Tracheal epithelial cell (primary cell): Measurements from ENCODE around the gene CGREF1. TPM values are rescaled to one million over a fixed set of nuclear protein-coding genes. Genes with fewer than 3 reads are reported as not detected.

Experiments used
- total RNA-seq: library from RNA; depleted of rRNA; stranded (reverse); fragments of >200 nt; gene quantifications from 2 replicates; pipeline ENCODE4 v1.2.1, GENCODE V29; 2014

CGREF1 gene
- total RNA-seq, result 8.7 TPM in 1 of 2 replicates, not detected in the other

GRCh38 chr2:27118525-27119329, at the start of gene CGREF1:
TSS of gene CGREF1 (minus strand) at chr2:27119128. CDS start at chr2:27104366, 14,762 bp downstream.

GRCh38 chr2:27148801-27149439, 30.0 kb upstream of the CGREF1 start, which contains the start of gene TCF23:
TSS of gene TCF23 (plus strand) at chr2:27149004. CDS start at chr2:27149134, 130 bp downstream.

GRCh38 chr2:27139310-27139709, 20.4 kb upstream of the CGREF1 start, which contains the start of gene PRR30:
TSS of gene PRR30 (minus strand) at chr2:27139410. CDS start at chr2:27138329, 1,081 bp downstream.

GRCh38 chr2:27133905-27134780, 15.2 kb upstream of the CGREF1 start, which contains the start of gene PREB:
TSS of gene PREB (minus strand) at chr2:27134636. CDS start at chr2:27134421, 215 bp downstream.

GRCh38 chr2:27123302-27124150, 4.6 kb upstream of the CGREF1 start, which contains the start of gene ABHD1:
TSS of gene ABHD1 (plus strand) at chr2:27123815. CDS start at chr2:27123949, 134 bp downstream.

GRCh38 chr2:27086724-27087593, 32.0 kb downstream of the CGREF1 start, which contains the start of gene KHK:
TSS of gene KHK (plus strand) at chr2:27086772. CDS start at chr2:27087260, 488 bp downstream.

GRCh38 chr2:27078267-27079194, 40.4 kb downstream of the CGREF1 start, which contains the start of gene EMILIN1:
TSS of gene EMILIN1 (plus strand) at chr2:27078615. CDS start at chr2:27079066, 451 bp downstream.

GRCh38 chr2:27071277-27071989, 47.5 kb downstream of the CGREF1 start, which contains the start of gene OST4:
TSS of gene OST4 (minus strand) at chr2:27071654.

GRCh38 chr2:27050996-27051901, 67.7 kb downstream of the CGREF1 start, which contains the start of gene AGBL5:
TSS of gene AGBL5 (plus strand) at chr2:27051668. CDS start at chr2:27052959, 1,291 bp downstream.

Other genes starting within 250 kb of the CGREF1 start
- 1.7 and 2.4 TPM in 2 replicates for gene MAPRE3, start 148.5 kb downstream of the CGREF1 start, total RNA-seq
- gene TMEM214, start 86.2 kb downstream of the CGREF1 start, total RNA-seq, result 7.9 and 15.4 TPM in 2 replicates
- gene AGBL5, start 67.5 kb downstream of the CGREF1 start, total RNA-seq, result 13.6 and 18.6 TPM in 2 replicates
- 308 and 345 TPM in 2 replicates for gene OST4, start 47.5 kb downstream of the CGREF1 start, total RNA-seq
- 0.21 and 0.24 TPM in 2 replicates for gene EMILIN1, start 40.5 kb downstream of the CGREF1 start, total RNA-seq
- 0.85 and 1.7 TPM in 2 replicates for gene KHK, start 32.4 kb downstream of the CGREF1 start, total RNA-seq
- not detected in 2 replicates for gene ABHD1, start 4.7 kb upstream of the CGREF1 start, total RNA-seq
- 35.0 and 43.6 TPM in 2 replicates for gene PREB, start 15.5 kb upstream of the CGREF1 start, total RNA-seq
- gene PRR30, start 20.3 kb upstream of the CGREF1 start, total RNA-seq, result not detected in 2 replicates
- gene TCF23, start 29.9 kb upstream of the CGREF1 start, total RNA-seq, result not detected in 2 replicates
- gene ATRAID, start 92.9 kb upstream of the CGREF1 start, total RNA-seq, result 267 and 280 TPM in 2 replicates
- gene SLC5A6, start 93.1 kb upstream of the CGREF1 start, total RNA-seq, result 26.9 and 34.7 TPM in 2 replicates
- 30.3 and 36.4 TPM in 2 replicates for gene CAD, start 98.2 kb upstream of the CGREF1 start, total RNA-seq
- gene SLC30A3, start 143.9 kb upstream of the CGREF1 start, total RNA-seq, result not detected in 2 replicates
- gene DNAJC5G, start 156.3 kb upstream of the CGREF1 start, total RNA-seq, result not detected in 2 replicates
- 0.24 and 0.43 TPM in 2 replicates for gene TRIM54, start 163.3 kb upstream of the CGREF1 start, total RNA-seq
- gene UCN, start 189.3 kb upstream of the CGREF1 start, total RNA-seq, result 0.48 and 0.85 TPM in 2 replicates
- gene MPV17, start 204.0 kb upstream of the CGREF1 start, total RNA-seq, result 33.3 and 52.4 TPM in 2 replicates
- gene GTF3C2, start 237.6 kb upstream of the CGREF1 start, total RNA-seq, result 26.0 and 31.3 TPM in 2 replicates